Endothelial cell of umbilical vein (primary cell): ENCODE measurements around the gene ADAMTS19. TPM values are rescaled to one million over a fixed set of nuclear protein-coding genes. Genes with fewer than 3 reads are reported as not detected.

Source experiments
- BruUV-seq: library from RNA; stranded (reverse); fragments of 400-500 nt; replicated peaks from 2 replicates; lab custom pipeline; 2021; lab: Mats Ljungman, UMichigan
- CTCF ChIA-PET: fragments of 300-600, 350-600 bp; sonication (Branson Sonifier 250); formaldehyde crosslinking; loops from one replicate; lab custom pipeline; 2021; ENCODE audit warnings: antibody characterized with exemption, inconsistent platforms; lab: Charles Lee
- POLR2A ChIA-PET: fragments of 300-600, 350-600 bp; sonication (Branson Sonifier 250); formaldehyde crosslinking; loops from one replicate; lab custom pipeline; 2021; ENCODE audit warnings: antibody characterized with exemption, inconsistent platforms; lab: Charles Lee
- DNase-seq: peaks from one replicate; pipeline ENCODE4 v3.0.0-alpha.2; 2011; ENCODE audit warnings: low read depth, low spot score
- FAIRE-seq: peaks from 2 replicates; lab custom pipeline; 2011; peaks lifted over from hg19 to GRCh38; lab: Jason Lieb, UNC
- H2AFZ ChIP-seq: 2 replicates; pipeline ENCODE4 v1.6.0; 2012; ENCODE audit warnings: low read depth, low read length, control low read depth, inconsistent platforms
- H3K27ac ChIP-seq: 2 replicates; pipeline ENCODE4 v1.5.1; 2011; ENCODE audit warnings: low read depth, mild to moderate bottlenecking, control low read depth, low read length, moderate library complexity; ENCODE audit not compliant: insufficient read depth
- H3K27me3 ChIP-seq, 2 experiments: 2 replicates each; pipeline versions ENCODE4 v1.6.0 to v1.6.1; 2011; ENCODE audit warnings: low read length in 2 of 2, mixed read lengths in 1 of 2; ENCODE audit not compliant: control insufficient read depth in 2 of 2, insufficient read depth in 2 of 2
- H3K36me3 ChIP-seq, 2 experiments: 2 replicates in 1 of 2; 3 replicates in 1 of 2; pipeline ENCODE4 v1.5.1; 2011; ENCODE audit warnings: low read length in 2 of 2, mild to moderate bottlenecking in 1 of 2, moderate library complexity in 1 of 2; ENCODE audit not compliant: control insufficient read depth in 2 of 2, insufficient read depth in 2 of 2; ENCODE audit errors: extremely low read depth in 1 of 2
- H3K4me1 ChIP-seq: 3 replicates; pipeline ENCODE4 v1.5.1; 2011; ENCODE audit warnings: mild to moderate bottlenecking, low read length; ENCODE audit not compliant: control insufficient read depth, insufficient read depth; ENCODE audit errors: extremely low read depth
- H3K4me2 ChIP-seq: 2 replicates; pipeline ENCODE4 v1.6.1; 2011; ENCODE audit warnings: low read length, control low read depth, mixed read lengths; ENCODE audit not compliant: insufficient read depth
- H3K4me3 ChIP-seq, 3 experiments: fragments of 200-600 bp in 1 of 3; sonication (generic), shearing (Covaris generic) in 1 of 3; replicated peaks in 1 of 3; 2 replicates each; pipeline ENCODE4 v1.5.1; 2011 to 2016; ENCODE audit warnings: control low read depth in 3 of 3, low read length in 3 of 3, mild to moderate bottlenecking in 2 of 3, inconsistent platforms in 1 of 3, low read depth in 1 of 3, moderate library complexity in 1 of 3; ENCODE audit not compliant: insufficient read depth in 1 of 3
- H3K79me2 ChIP-seq: 2 replicates; pipeline ENCODE4 v1.6.0; 2012; ENCODE audit warnings: low read length, inconsistent platforms; ENCODE audit not compliant: control insufficient read depth, insufficient read depth
- H3K9ac ChIP-seq: replicated peaks from 2 replicates; pipeline ENCODE3; 2011; ENCODE audit warnings: low read length, control low read depth; ENCODE audit not compliant: insufficient read depth; ENCODE audit errors: extremely low read depth
- H3K9me1 ChIP-seq: replicated peaks from 3 replicates; pipeline ENCODE4 v1.6.0; 2011; ENCODE audit warnings: mild to moderate bottlenecking, low read length; ENCODE audit not compliant: control insufficient read depth, insufficient read depth; ENCODE audit errors: extremely low read depth
- H3K9me3 ChIP-seq: replicated peaks from 2 replicates; pipeline ENCODE4 v1.5.1; 2012; ENCODE audit warnings: low read length, inconsistent platforms; ENCODE audit not compliant: control insufficient read depth, insufficient read depth
- H4K20me1 ChIP-seq: replicated peaks from 2 replicates; pipeline ENCODE3; 2011; ENCODE audit warnings: mild to moderate bottlenecking, low read length; ENCODE audit not compliant: control insufficient read depth, insufficient read depth; ENCODE audit errors: extremely low read depth
- EZH2 ChIP-seq: IDR thresholded peaks from 2 replicates; pipeline ENCODE4 v1.6.1; 2012; ENCODE audit warnings: borderline replicate concordance, low read depth, mild to moderate bottlenecking, moderate library complexity, low read length, inconsistent platforms; ENCODE audit not compliant: severe bottlenecking
- FOS ChIP-seq: IDR thresholded peaks from 2 replicates; pipeline ENCODE4 v1.6.1; 2011; ENCODE audit warnings: mild to moderate bottlenecking, low read length, moderate library complexity, borderline replicate concordance; ENCODE audit not compliant: insufficient read depth
- MYC ChIP-seq: IDR thresholded peaks from one replicate; pipeline ENCODE4 v1.6.1; 2011; ENCODE audit warnings: mild to moderate bottlenecking, low read depth, low read length
- POLR2AphosphoS5 ChIP-seq: IDR thresholded peaks from 2 replicates; pipeline ENCODE4 v1.6.1; 2012; ENCODE audit warnings: low read depth, mild to moderate bottlenecking, control low read depth, low read length, moderate library complexity; ENCODE audit not compliant: insufficient read depth
- dilution Hi-C: fragments of 300-500 bp; cut with MboI; formaldehyde crosslinking; loops from one replicate; pipeline ENCODE4 v1.15.0; 2019; ENCODE audit warnings: low sequenced_read_pairs; ENCODE audit not compliant: extremely low pct_ligation_motif_present
- intact Hi-C: fragments of 100-400 bp; cut with micrococcal nuclease; formaldehyde crosslinking; loops from one replicate; pipeline ENCODE4 v1.10.0; 2022
- polyA plus RNA-seq, 4 experiments: library from polyadenylated mRNA; depleted of rRNA in 3 of 4; stranded (reverse) in 3 of 4; unstranded in 1 of 4; fragments of >200 nt; gene quantifications; 2 replicates each; pipeline versions ENCODE4 v1.2.1 to v1.2.3, GENCODE V29; 2011 to 2012; ENCODE audit warnings: missing spikeins in 1 of 4
- total RNA-seq: library from RNA; stranded (reverse); gene quantifications from 2 replicates; pipeline ENCODE4 v1.2.3, GENCODE V29; 2021
- TF ChIP-seq, protein P1 (sequence below), 2 donors: IDR thresholded peaks; 1 replicate in 1 of 2; 2 replicates in 1 of 2; pipeline ENCODE4 v1.5.1; 2011; ENCODE audit warnings: low read length in 2 of 2, mild to moderate bottlenecking in 2 of 2, moderate library complexity in 2 of 2, control low read depth in 1 of 2, inconsistent platforms in 1 of 2, low read depth in 1 of 2; ENCODE audit not compliant: insufficient read depth in 1 of 2; ENCODE audit errors: extremely low read depth in 1 of 2

ADAMTS19 gene
- total and polyA plus RNA-seq, 2 donors (not counting 3 experiments of a cell fraction or from before 2014, with no cell fraction given), result not detected

DNA sequence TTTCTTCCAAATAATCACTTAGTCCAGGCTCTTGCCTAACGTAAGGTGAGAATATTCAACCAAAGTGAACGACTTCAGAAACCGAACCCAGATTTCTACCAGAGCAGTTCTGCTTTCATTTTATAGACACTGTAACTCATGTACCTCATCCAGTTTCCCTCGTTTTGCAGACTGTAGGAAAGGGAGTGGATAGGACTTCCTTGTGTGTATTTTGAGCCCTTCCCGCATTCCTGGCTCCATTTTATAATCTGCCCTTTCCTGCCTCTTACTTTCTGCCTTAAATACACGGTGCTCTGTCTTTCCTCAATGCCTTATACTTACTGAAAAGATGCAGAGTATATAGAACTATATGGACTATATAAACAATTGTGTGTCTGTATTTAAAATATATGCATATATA, 308.6 kb downstream of the ADAMTS19 start:
- TF ChIP-seq MYC (no peak), POLR2AphosphoS5 (no peak), FOS (no peak), EZH2 (no peak)
- TF ChIP-seq, protein P1, sequence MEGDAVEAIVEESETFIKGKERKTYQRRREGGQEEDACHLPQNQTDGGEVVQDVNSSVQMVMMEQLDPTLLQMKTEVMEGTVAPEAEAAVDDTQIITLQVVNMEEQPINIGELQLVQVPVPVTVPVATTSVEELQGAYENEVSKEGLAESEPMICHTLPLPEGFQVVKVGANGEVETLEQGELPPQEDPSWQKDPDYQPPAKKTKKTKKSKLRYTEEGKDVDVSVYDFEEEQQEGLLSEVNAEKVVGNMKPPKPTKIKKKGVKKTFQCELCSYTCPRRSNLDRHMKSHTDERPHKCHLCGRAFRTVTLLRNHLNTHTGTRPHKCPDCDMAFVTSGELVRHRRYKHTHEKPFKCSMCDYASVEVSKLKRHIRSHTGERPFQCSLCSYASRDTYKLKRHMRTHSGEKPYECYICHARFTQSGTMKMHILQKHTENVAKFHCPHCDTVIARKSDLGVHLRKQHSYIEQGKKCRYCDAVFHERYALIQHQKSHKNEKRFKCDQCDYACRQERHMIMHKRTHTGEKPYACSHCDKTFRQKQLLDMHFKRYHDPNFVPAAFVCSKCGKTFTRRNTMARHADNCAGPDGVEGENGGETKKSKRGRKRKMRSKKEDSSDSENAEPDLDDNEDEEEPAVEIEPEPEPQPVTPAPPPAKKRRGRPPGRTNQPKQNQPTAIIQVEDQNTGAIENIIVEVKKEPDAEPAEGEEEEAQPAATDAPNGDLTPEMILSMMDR (IDR thresholded peaks at IDR 0.05; ENCODE audit: extremely low read depth in 1 of 2, insufficient read depth in 1 of 2, low read depth in 1 of 2, low read length in 2 of 2), result no peak
- BruUV-seq, result no TSS peak
- intact Hi-C loops, result loop anchor here (1.0 to 5.0 kb wide), 9 partner anchors 104 to 1554 kb away; partner anchors contain the start of gene ADAMTS19

More for the DNA sequence above, 308.6 kb downstream of the ADAMTS19 start:
- POLR2A ChIA-PET, result no interaction called here
- Histone ChIP-seq H3K4me3 (no peak overlapping the region), H3K36me3 (no peaks in the 10 kb centered on the region), H4K20me1 (no peaks in the 10 kb centered on the region), H3K27ac (no peak overlapping the region), H3K9me1 (no peaks in the 10 kb centered on the region), H3K79me2 (no peaks in the 10 kb centered on the region), H3K27me3 (peaks cover 1 to 5% of the 10 kb centered on the region in 2 experiments), H3K4me2 (no peak overlapping the region), H3K9me3 (no peaks in the 10 kb centered on the region), H2AFZ (no peak overlapping the region), H3K9ac (no peak overlapping the region), H3K4me1 (no peaks in the 10 kb centered on the region)
- no peak for FAIRE-seq
- CTCF ChIA-PET, result interaction anchor here (0.6 to 6.0 kb wide), 19 partner anchors 9 to 1553 kb away, joined by 3 to 223 read pairs (median 5); no protein-coding TSS in a partner anchor
- no peak for DNase-seq
- dilution Hi-C loops, result no loop called here
